Kasumi-1 (cell line): Measurements from ENCODE around the gene ABCC10.
A peak's percentile ranks its signal among the peaks of the same experiment; 100 is the strongest.

Experiments used
- DNase-seq, 2 experiments: peaks; one replicate each; lab custom pipeline; 2025; lab: John Stamatoyannopoulos, UW

The ABCC10 gene

DNA sequence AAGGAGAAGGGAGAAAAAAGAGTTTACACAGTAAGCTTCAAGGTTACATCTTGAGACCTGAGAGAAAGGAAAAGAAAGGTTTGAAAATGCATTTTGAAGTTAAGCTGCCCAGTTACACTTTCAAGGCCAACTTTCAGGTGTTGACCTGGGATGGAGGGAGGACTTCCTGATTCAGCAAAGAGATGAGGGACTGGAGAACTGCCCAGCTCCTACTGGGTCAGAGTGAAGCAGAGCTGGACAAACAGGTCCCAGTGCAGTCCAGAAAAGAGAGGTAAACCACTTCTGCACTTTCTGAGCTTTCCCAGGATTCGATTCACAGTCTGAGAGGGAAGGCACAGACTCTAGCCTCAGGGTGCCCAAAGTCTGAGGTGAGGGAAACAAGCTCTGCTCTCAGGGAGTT is 44.1 kb downstream of the ABCC10 start:
- no peak for DNase-seq

DNA sequence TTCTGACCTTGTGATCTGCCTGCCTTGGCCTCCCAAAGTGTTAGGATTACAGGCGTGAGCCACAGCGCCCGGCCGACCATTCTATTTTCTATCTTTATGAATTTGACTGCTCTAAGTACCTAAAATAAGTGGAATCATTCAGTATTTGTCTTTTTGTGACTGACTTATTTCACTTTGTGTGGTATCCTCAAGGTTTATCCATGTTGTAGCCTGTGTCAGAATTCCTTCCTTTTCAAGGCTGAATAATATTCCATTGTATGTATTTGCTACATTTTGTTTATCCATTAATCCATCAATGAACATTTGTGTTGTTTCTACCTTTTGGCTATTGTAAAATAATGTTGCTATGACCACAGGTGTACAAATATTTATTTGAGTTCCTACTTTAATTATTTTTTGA is 45.2 kb downstream of the ABCC10 start:
- DNase-seq: no peak

DNA sequence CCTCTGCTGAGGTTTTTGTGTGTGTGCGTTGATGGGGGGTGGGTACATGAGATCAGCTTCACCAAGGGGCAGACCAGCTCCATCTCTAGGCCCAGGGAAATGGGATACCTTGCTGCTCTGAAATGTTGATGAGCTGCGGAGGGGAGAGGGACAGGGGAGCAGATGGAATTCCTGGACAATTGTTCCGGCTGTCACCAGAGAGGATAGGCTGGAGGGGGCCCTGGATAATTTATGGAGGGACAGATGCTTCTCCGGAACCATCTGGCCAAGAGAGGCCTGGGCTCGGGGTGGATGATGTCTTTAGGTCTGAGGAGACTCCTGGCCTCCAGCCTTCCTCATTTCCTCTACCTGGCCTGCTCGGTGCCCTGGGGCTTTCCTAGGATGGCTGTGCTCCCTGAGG is 48.2 kb downstream of the ABCC10 start:
- no peak for DNase-seq

DNA sequence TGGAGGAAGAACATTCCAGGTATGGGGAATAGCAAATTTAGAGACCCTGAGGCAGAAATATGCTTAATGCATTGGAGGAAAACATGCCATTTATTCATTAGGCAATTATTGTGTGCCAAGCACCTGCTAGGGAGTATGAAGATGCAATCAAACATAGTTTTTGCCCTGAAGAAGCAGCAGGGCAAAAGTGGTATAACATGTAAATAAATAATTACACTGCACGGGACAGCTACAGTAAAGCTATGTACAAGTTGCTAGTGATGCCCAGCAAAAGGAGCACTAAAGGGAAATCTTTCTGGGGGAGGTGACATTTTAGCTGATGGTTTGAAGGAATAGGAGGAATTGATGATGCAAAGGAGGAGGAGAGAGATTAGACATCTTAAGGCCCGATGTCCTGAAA is 49.4 kb downstream of the ABCC10 start:
- peak in 1 of 2 experiments; percentile 36 for DNase-seq

DNA sequence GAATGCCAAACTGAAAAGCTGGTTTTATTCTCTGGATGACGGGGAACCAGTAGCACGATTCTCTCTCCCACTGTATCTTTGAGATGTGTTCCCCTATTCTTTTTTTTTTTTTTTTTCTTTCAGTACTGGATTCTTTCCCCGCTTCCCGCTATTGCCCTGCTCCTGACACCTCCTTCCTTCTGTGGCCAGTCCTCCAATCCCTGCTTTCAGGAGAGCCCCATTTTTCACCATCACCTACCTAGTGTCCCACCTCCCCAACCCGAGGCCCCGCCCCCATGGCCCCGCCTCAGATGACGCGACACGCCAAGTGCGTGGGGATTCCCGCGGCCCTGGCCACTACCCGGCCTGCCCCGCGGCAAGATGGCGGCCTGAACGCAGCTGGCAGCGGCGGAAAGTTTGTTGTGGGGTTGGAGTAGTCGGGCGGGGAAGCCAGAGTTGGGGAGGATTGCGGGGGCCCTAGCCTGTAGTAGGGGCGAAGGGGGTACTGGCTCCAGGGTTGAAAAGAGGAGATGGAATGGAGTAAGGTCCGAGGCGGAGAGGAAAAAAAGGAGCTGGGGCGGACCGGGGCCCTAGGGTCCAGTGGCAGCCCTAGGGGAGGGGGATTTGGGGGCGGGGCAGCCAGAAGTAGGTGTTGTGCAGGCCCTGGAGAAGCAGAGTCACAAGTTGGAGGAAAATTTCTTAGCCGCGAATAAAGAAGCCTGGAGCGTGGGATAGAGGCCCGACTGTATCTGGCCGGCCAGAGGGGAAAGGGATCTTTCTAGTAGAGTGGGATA is 50.1 kb downstream of the ABCC10 start, which contains the start of gene TJAP1:
TSS of gene TJAP1 (plus strand) at position 336 of the 773 bp plus-strand sequence. CDS start 21,432 bp downstream, outside the sequence.
- DNase-seq: peak; percentile 64 to 70

DNA sequence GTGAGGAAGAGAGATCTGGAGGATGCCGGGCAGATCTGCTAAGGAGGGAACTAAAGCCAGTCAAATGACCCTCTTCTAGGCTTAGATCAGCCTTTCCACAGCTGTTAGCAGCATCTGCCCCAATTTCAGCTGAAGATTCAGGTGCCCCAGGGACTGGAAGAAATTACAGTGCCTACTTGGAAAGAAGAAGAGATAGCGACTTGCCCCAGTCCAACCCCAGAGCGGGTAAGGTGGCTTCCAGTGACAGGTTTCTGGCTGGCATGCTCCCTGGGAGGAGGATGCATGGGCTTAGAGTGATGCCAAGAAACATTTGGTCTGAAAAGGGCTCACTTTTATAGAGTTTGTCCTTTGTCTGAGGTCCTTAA is 50.6 kb downstream of the ABCC10 start:
- DNase-seq: no peak

DNA sequence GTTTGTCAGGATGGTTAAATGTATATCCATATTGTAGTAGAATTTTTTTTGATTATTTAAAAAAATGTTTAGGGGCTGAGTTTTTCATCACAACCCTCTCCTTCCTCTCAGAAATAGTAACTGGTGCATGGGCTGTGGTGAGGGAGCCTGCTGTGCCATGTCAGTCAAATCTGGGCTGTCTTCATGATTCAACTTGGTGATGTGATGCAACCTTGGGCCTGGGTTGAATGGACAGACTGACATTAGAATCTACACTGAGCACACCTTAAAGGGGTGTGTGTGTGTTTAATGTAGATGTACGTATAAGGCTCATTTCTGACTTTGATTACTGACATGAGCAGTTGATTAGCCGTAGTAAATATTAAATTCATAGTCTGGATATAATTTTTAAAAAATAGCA is 53.7 kb downstream of the ABCC10 start:
- DNase-seq: no peak

DNA sequence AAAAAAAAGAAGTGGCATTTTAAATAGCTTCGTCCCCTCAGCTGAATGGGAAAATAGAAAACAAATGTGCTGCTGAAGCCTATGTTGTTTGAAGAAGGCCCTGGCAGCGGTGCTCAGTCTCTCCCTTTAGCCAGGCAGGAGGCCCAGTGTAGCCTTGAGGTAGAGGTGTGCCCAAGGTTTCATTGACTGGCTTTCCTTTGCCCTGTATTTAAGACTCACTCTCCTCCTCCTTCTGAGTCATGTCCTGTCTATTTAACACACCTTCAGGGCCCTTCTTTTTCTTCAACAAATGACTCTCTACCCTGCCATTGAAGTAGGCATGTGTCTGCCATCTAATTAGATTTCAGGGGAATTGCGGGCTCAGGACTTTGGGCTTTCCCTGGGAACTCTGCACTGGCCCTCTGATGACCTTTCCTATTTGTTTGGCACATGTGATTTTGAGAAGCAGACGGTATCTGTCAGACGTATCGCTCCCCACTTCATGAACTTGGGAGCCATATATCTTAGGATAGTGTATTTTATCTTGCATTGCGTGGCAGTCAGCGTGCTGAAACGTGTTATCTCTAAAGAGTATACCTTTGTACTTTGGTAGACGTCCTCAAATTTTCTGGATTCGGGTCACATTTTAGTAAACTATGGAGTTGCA is 54.4 kb downstream of the ABCC10 start:
- no peak for DNase-seq

DNA sequence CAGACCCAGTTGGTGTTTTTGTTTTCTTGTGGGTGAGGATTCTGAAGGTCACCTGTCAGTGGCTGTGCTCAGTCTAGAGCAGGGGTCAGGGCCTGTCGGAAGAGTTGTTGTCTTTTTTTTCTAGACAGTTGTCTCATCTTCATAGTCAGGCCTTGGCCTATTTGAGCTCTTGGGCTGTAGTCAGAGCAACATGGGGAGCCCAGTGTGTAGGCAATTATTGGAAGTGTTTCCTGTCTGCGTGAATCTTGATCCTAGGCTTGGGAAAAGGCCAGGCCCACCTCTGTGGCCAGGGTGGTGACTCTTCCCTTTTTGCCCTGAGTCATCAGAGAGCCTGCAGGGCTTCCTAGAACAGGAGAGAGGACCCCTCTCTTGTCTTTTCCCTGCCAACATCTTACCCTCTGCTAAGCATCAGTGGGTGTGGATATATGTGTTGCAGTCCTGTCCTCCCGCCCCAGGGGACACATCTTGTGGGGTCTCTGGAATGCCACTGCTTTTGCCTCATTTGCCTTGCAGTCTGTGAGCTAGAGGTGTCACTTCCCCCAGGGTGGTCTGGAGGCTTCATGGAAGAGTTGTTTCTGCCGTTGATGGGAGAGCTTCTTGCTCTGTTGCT is 61.4 kb downstream of the ABCC10 start:
- DNase-seq: no peak

DNA sequence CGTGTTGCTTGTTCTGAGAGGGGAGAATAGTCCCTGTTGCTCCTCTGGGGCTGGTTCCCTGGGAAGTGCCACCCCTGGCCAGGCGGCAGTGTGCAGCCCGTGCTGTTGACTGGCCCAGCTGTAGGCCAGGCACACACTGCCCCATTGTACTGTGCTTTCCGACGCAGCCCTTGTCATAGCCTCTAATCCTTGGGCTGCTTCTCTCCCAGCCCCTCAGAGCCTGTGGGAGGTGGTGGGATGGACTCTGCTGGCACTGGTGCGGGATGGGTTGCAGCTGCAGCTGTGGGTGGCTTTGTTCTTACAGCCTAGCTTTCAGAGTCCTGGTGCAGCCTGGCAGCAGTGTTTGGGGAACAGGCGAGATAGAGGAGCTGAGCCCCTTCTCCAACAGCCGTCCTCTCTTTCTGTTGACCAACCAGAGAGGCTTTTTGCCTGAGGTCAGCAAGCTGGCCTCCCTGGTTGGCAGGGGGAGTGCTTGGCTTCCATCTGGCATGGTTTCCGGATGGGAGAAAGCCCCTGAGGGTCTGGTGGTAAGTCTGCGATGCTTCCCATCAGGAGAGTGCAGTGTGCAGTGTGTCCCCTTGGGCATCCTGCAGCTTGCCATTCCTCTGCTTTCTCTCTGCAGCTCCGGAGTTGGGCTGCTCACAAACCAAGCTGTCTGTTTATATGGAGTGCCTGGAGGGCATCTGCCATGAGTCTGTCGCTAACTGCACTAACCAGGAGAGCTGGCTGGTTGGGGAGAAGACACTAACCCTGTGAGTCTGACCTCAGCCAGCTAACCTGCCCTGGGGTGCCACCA is 62.1 kb downstream of the ABCC10 start:
- DNase-seq: no peak

DNA sequence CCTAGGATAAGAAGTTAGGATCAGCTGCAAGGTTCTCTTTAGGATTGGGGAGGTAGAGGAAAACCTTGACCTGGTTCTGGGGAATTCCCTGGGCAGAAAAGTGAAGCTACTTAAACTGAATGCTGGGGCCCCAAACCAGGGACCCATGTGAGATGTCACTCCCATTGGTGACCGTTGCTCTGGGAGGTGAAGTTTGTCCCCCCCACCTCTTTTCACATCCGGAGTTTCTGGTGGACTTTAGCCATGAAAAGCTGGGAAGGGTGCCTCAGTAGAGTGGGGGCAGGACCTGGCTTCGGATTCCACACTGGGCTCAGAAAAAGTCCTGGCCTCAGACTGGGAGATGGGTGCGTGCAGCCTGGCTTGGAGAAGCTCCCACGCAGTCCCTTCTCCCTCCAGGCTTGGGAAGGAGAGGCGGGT is 63.2 kb downstream of the ABCC10 start:
- no peak for DNase-seq

DNA sequence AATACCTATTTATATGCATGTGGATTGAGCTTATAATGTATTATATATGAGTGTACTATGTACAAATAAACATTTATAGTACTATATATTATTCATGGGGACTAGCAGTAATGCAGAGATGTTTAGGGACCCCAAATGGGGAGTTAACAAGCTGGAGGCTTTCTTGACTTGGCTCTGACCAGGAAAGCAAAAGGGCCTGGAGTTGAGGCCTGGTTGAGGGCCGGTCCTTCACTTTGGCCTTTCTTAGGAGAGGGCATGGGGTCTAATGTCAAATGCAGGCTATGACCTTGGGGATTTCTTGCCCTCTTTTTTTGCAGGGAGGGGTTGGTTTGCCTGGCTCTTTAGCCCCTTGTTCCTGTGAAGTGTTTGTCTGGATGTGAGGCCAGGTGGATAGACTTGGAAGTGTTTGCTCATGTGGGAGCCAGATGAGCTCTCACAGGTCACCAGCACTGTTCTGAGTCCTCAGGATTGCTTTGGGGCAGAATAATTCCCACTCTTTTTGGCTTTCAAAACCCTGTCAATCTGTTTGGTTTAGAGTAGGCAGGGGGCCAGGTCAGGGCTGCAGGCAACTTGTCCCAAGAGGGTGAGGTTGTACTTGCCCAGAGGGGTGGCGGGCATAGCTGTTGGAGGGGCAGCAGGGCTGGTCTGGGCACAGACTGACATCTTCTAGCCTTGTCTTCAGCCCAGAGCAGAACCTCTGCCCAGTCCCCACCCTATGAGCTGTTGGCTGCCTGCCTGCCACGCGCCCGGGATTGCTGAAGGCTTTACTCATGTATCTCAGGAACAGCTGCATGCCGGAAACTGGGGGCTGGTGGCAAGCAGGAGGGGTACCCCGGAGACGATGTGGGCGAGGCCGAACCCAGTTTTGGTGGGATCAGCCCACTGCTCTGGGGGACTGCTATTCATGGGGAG is 64.7 kb downstream of the ABCC10 start:
- DNase-seq: no peak

DNA sequence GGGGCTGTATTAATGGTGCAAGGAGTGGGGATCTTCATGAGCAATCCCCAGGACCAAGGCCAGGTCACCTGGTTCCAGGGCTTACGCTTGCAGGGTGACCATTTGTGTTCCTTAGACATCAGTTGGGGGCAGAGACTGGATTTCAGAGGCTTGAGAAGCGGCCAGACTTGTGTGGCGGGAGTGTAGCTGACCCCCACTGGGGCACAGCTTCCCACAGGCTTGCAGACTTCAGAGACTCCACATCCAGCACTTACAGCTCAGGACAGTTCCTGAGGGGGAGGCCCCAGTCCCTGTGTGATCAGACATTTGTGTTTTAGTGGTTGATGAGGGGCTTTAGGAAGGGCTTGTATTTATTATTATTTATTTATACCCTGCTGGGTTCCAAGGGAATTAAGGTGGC is 65.3 kb downstream of the ABCC10 start:
- no peak for DNase-seq

DNA sequence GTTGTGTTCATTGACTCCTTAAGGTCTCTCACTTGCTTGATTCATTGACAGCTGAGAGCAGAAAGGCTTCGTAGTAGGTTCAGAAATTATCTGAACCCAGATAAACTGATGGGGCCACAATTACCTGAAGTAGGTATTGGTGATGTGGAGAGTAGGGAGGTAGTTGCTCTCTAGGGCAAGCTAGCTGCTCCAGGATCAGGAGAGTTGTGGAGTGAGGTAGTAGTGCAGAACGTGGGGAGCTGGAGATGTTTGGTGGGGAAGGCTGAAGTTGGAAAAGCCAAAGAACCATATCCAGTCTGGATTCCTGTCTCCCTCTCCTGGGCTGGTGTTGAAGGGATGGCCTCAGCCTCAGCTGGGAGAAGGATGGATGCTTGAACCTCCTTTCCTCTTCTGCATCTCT is 65.9 kb downstream of the ABCC10 start:
- no peak for DNase-seq

DNA sequence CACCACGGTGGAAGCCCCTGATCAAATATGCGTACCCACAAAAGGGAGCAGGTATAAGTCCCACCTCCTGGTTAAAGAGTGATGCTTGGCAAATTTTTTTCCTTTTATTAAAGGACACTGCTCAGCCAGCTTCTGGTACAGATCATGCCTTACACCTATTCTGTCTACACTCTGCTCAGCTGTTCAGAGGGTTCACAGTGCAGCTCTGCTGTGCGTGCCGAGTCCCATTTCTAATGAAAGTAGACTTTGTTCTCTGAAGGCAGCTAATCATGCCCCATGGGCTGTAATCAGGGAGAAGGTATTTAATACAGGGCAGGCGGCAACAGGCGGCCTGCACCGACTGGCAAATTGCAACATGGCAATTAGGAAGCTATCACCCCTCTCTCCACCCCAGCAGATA is 66.5 kb downstream of the ABCC10 start:
- no peak for DNase-seq

DNA sequence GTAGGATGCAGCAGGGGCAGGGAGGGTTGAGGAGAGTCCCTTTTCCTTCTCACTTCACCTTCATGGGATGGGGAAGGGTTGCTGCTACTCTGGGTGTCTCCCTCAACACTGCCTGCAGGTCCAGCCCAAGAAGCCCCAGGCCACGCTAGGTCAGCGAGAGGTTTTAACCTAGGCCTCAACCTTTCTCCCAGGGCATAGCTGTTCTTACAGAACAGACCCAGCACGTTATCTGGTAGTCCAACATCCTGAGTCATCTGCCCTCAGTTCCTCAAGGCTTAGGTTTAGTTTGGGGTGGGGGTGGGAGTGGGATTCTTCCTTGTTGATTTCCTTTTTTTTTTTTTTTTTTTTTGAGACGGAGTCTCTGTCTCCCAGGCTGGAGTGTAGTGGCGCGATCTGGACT is 67.0 kb downstream of the ABCC10 start:
- DNase-seq: no peak

DNA sequence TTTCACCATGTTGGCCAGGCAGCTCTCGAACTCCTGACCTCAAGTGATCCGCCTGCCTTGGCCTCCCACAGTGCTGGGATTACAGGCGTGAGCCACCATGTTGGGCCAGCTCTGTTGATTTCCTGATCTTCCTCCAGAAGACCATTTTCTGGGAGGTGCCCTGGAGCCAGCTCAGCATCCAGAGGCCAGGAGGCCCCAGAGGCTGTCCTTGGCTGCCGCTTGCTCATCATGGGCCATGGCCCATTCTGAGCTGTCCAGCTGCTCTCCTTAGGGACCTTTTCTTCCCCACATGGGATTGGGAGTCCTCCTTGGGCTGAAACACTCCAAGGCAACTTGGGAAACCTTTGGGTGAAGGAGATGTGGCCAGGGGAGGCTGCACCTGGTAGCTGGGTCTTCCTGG is 67.4 kb downstream of the ABCC10 start:
- DNase-seq: no peak

DNA sequence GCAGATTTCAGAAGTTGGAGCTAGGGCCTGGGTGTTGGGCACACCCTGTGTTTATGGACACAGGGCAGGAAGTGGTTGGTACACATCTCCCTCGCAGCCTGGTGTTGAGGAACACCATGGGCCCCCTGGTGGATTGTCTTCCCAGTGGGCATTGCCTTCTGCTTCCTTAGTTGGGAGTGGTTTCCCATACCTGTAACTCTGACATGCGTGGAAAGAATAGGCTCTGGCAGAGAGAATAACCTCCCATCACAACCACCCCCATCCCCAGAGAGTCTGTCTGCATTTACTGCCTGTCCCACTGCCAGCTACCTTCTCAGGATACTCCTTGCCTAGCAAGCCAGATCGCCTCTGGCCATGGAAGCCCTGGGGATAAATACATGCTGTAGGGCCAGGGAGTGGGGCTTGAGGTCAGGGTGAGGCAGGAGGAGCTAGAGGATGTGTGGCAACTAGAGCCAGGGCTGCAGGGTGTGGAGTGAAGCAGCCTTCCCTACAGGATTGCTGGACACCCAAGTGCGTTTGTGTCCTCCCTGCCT is 68.1 kb downstream of the ABCC10 start:
- DNase-seq: no peak

DNA sequence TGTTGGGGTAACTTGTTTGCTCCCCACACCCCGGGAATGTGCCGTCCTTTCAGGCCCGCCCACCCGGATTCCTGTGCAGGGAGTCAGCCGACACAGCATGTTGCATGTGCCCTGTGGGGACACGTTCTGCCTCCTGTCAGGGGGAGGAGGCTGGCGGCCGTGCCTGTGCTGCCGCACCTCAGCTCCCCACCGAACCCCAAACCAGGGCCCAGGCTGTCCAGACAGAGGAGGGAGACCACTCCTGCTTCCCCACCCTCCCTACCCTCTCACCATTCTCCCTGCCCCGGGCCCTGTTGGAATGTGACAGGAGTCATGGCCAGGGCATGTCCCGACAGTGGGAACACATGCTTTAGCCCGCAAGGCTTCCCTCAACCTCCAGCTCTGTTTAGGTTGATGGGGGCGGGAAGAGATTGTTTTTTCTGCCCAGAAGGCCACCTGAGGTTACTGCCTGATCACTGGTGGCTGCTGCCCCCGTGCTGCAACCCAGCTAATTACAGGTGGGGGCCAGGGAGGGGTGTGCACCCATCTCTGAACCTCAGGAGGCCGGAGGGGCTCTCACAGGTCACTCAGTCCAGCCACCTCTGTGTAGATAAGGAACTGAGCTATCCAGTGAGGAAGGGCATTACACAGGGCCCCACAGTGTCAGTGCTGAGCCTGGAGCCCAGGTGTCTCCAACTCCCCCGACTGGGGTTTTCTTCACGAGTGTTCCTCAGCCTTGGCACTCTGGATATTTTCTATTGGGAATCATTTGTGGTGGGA is 69.2 kb downstream of the ABCC10 start:
- no peak for DNase-seq

DNA sequence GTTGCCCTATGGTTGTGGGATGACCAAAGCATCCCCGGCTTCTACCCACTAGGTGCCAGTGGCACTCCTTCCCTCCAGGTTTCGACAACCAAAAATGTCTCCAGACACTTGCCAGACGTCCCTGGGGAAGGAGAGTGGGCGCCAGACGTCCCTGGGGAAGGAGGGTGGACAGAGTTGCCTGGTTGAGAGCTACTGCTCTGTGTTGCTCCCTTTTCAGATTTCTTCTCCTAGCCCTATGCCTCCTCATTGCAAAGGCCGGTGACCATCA is 69.7 kb downstream of the ABCC10 start:
- DNase-seq: no peak

DNA sequence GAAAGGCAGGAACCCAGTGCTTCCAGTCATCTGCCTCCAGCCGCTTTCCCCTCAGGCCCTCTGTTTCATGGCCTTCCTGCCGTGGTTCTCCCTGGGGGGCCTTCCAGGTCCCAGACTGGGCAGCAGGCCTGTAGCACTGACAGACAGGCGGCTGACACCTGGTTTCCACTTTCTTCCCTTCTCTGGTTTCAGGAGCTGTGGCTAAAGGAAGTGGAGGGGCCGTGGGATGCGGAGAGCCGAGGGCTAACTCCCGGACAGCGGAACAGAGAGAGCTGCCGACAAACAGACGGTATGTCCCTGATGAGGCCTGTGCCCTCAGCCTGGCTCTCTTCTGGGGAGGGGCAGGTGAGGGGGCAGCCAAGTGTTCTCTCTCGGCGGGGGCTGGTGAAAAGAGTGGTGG is 70.3 kb downstream of the ABCC10 start:
- DNase-seq: no peak
